ENCODE results near the gene CBS.
"Not testable (repeated sequence)": the region's sequence is repeated elsewhere in the genome, so short reads cannot be mapped to it uniquely, and the experiment has no call there.

GRCh38 chr21:43114483-43114882, 38.8 kb upstream of the CBS start:
- not testable (repeated sequence) for TF ChIP-seq POLR2AphosphoS5 (IDR thresholded peaks at IDR 0.05; ENCODE audit: insufficient read depth in 1 of 2, low read depth in 1 of 2); CTCF (IDR thresholded peaks at IDR 0.05); POLR2A (IDR thresholded peaks at IDR 0.05)
